ENCODE results near the gene CCNDBP1.

- TF ChIP-seq CTCF (IDR thresholded peaks at IDR 0.05), result no peak
- TF ChIP-seq POLR2A (IDR thresholded peaks at IDR 0.05), result no peak
Measured at GRCh38 chr15:43214169-43214568, 29.0 kb downstream of the CCNDBP1 start.
